Neuronal stem cell (in vitro differentiated cells): Measurements from ENCODE around the gene MBLAC1.

ENCODE experiments used
- DNase-seq: peaks from one replicate; pipeline ENCODE4 v3.0.0-alpha.2; 2013; ENCODE audit warnings: low spot score
- H2AFZ ChIP-seq: one replicate; pipeline ENCODE4 v1.6.1; 2013; ENCODE audit warnings: mild to moderate bottlenecking, low read length, inconsistent platforms
- H2AK5ac ChIP-seq: 2 replicates; pipeline ENCODE4 v1.6.1; 2013; ENCODE audit warnings: low read depth, mild to moderate bottlenecking, inconsistent platforms, low read length, moderate library complexity, mixed read lengths
- H2BK120ac ChIP-seq: 2 replicates; pipeline ENCODE4 v1.6.1; 2013; ENCODE audit warnings: low read depth, mild to moderate bottlenecking, inconsistent platforms, low read length, moderate library complexity, mixed read lengths
- H2BK12ac ChIP-seq: one replicate; pipeline ENCODE4 v1.6.1; 2013; ENCODE audit warnings: low read length, inconsistent platforms
- H2BK15ac ChIP-seq: 2 replicates; pipeline ENCODE4 v1.6.1; 2013; ENCODE audit warnings: mild to moderate bottlenecking, low read length, inconsistent platforms, mixed read lengths
- H2BK5ac ChIP-seq: one replicate; pipeline ENCODE4 v1.6.1; 2013; ENCODE audit warnings: inconsistent platforms, mild to moderate bottlenecking, low read length, moderate library complexity
- H3K14ac ChIP-seq: one replicate; pipeline ENCODE4 v1.6.1; 2013; ENCODE audit warnings: low read length, inconsistent platforms
- H3K18ac ChIP-seq: 2 replicates; pipeline ENCODE4 v1.6.1; 2013; ENCODE audit warnings: low read length, inconsistent platforms
- H3K23ac ChIP-seq: 2 replicates; pipeline ENCODE4 v1.6.1; 2013; ENCODE audit warnings: low read depth, mild to moderate bottlenecking, mixed read lengths, low read length, inconsistent platforms; ENCODE audit not compliant: poor library complexity
- H3K27ac ChIP-seq: replicated peaks from 3 replicates; pipeline ENCODE4 v1.5.1; 2013; ENCODE audit warnings: low read length, inconsistent platforms
- H3K27me3 ChIP-seq, 3 experiments: 2 replicates each; pipeline ENCODE4 v1.6.1; 2013; ENCODE audit warnings: low read length in 3 of 3, mild to moderate bottlenecking in 2 of 3, inconsistent platforms in 1 of 3, low read depth in 1 of 3, mixed read lengths in 1 of 3, moderate library complexity in 1 of 3; ENCODE audit not compliant: control insufficient read depth in 3 of 3, insufficient read depth in 3 of 3
- H3K36me3 ChIP-seq, 2 donors: replicated peaks in 1 of 2; 2 replicates each; pipeline ENCODE4 v1.6.1; 2013; ENCODE audit warnings: low read length in 2 of 2; ENCODE audit not compliant: control insufficient read depth in 2 of 2, insufficient read depth in 2 of 2
- H3K4ac ChIP-seq: 2 replicates; pipeline ENCODE4 v1.6.1; 2013; ENCODE audit warnings: inconsistent platforms, mild to moderate bottlenecking, low read length, moderate library complexity
- H3K4me1 ChIP-seq, 2 donors: 1 replicate in 1 of 2; 2 replicates in 1 of 2; pipeline ENCODE4 v1.6.1; 2013; ENCODE audit warnings: low read length in 2 of 2, low read depth in 1 of 2; ENCODE audit not compliant: control insufficient read depth in 2 of 2, insufficient read depth in 1 of 2
- H3K4me2 ChIP-seq: one replicate; pipeline ENCODE4 v1.6.1; 2013; ENCODE audit warnings: mild to moderate bottlenecking, low read length, inconsistent platforms; ENCODE audit not compliant: insufficient read depth, poor library complexity, severe bottlenecking
- H3K4me3 ChIP-seq, 2 donors: 2 replicates each; pipeline ENCODE4 v1.5.1; 2013; ENCODE audit warnings: low read length in 2 of 2, mild to moderate bottlenecking in 2 of 2, inconsistent platforms in 1 of 2, moderate library complexity in 1 of 2
- H3K79me1 ChIP-seq: one replicate; pipeline ENCODE4 v1.6.1; 2013; ENCODE audit warnings: low read depth, mild to moderate bottlenecking, inconsistent platforms, low read length, moderate library complexity
- H3K9ac ChIP-seq: one replicate; pipeline ENCODE4 v1.6.1; 2013; ENCODE audit warnings: mild to moderate bottlenecking, low read depth, low read length, inconsistent platforms; ENCODE audit not compliant: poor library complexity
- H3K9me3 ChIP-seq, 2 donors: replicated peaks in 1 of 2; 2 replicates each; pipeline versions ENCODE3 to v1.6.1; 2013; ENCODE audit warnings: low read length in 2 of 2, mild to moderate bottlenecking in 2 of 2, inconsistent platforms in 1 of 2, low read depth in 1 of 2, mixed read lengths in 1 of 2, moderate library complexity in 1 of 2; ENCODE audit not compliant: control insufficient read depth in 2 of 2, insufficient read depth in 1 of 2
- H4K8ac ChIP-seq: one replicate; pipeline ENCODE4 v1.6.1; 2013; ENCODE audit warnings: low read depth, mild to moderate bottlenecking, inconsistent platforms, low read length, moderate library complexity
- H4K91ac ChIP-seq: one replicate; pipeline ENCODE4 v1.6.1; 2013; ENCODE audit warnings: low read length, low read depth, mild to moderate bottlenecking, inconsistent platforms; ENCODE audit not compliant: poor library complexity
- WGBS, 2 donors: extraction: QIAGEN DNeasy Blood & Tissue Kit; methylation state at CpG; one replicate each; pipeline ENCODE4 v1.1.7; 2013; ENCODE audit warnings: missing lambda C conversion rate in 2 of 2, mixed read lengths in 1 of 2; ENCODE audit not compliant: insufficient read length in 2 of 2, insufficient replicate concordance in 1 of 2; ENCODE audit errors: extremely low coverage in 2 of 2; 5-methylcytosine and 5-hydroxymethylcytosine counted together

MBLAC1 gene

GRCh38 chr7:100171840-100172239 lies 45.1 kb downstream of the MBLAC1 start:
- Histone ChIP-seq H3K9me3 (no peaks in the 10 kb centered on the region), H4K8ac (no peak overlapping the region), H3K9ac (peak overlapping the region; percentile 63), H3K4me2 (peak overlapping the region; percentile 41), H2AFZ (no peak overlapping the region), H3K23ac (no peak overlapping the region), H2BK5ac (no peak overlapping the region), H4K91ac (no peak overlapping the region), H3K27me3 (peaks cover 0 to 29% (median 0%) of the 10 kb centered on the region in 3 experiments), H2AK5ac (no peak overlapping the region), H2BK12ac (no peak overlapping the region), H2BK15ac (no peak overlapping the region), H3K4ac (no peak overlapping the region), H3K14ac (no peak overlapping the region), H3K18ac (peak overlapping the region; percentile 34), H3K79me1 (peaks cover 2% of the 10 kb centered on the region), H3K36me3 (peaks cover 8 to 51% of the 10 kb centered on the region in 2 donors), H3K27ac (no peak overlapping the region), H3K4me3 (peak overlapping the region in 1 of 2 donors; percentile 33), H3K4me1 (peaks cover 32 to 33% of the 10 kb centered on the region in 2 donors), H2BK120ac (no peak overlapping the region)
- no peak for DNase-seq
- no CpG with 5 or more reads among the region's 22 CpGs for WGBS, 2 donors

DNA sequence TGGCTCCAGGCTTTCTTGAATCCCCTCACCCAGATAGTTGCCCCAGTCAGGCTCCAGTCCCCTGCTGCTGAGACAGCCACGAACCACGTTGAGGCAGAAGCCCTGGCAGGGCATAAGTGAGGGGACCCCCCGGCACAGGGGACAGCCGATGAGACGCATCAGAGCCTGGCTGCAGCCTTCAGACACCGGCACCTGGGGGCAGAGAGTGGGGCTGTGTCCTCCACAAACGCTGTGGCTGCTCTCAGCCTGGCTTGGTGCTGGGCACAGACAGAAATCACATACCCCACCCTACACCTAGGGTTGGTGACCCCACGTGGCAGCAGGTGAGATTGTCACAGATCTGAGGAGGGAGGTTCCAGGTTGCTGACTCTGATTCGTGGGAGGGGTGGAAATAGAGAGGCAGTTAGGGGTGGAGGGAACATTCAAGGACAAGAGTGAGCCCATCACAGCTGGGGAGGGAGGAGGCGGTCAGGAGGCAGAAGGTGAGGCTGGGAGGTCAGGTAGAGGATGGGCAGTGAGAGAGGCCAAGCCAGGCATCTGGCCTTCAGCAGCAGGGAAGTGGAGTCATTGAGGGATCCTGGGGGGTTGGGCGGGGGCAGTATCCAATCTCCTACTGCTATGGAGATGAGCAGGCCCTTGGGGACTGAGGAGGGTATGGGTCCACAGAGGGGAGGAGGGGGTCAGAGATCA lies 47.2 kb downstream of the MBLAC1 start:
- Histone ChIP-seq H3K27me3 (peaks cover 0 to 18% (median 0%) of the 10 kb centered on the region in 3 experiments), H2BK15ac (no peak overlapping the region), H2AK5ac (no peak overlapping the region), H3K27ac (no peak overlapping the region), H3K36me3 (peaks cover 8 to 51% of the 10 kb centered on the region in 2 donors), H3K9ac (no peak overlapping the region), H4K91ac (no peak overlapping the region), H3K4me1 (peaks cover 14 to 15% of the 10 kb centered on the region in 2 donors), H3K18ac (no peak overlapping the region), H3K79me1 (peaks cover 2% of the 10 kb centered on the region), H3K4me3 (no peak overlapping the region), H2BK5ac (no peak overlapping the region), H2BK120ac (no peak overlapping the region), H3K4ac (no peak overlapping the region), H3K9me3 (no peaks in the 10 kb centered on the region), H3K23ac (peak overlapping the region; percentile 25), H3K14ac (no peak overlapping the region), H2AFZ (no peak overlapping the region), H4K8ac (no peak overlapping the region), H2BK12ac (no peak overlapping the region), H3K4me2 (no peak overlapping the region)
- DNase-seq = no peak
- no CpG with 5 or more reads among the region's 11 CpGs for WGBS, 2 donors

DNA sequence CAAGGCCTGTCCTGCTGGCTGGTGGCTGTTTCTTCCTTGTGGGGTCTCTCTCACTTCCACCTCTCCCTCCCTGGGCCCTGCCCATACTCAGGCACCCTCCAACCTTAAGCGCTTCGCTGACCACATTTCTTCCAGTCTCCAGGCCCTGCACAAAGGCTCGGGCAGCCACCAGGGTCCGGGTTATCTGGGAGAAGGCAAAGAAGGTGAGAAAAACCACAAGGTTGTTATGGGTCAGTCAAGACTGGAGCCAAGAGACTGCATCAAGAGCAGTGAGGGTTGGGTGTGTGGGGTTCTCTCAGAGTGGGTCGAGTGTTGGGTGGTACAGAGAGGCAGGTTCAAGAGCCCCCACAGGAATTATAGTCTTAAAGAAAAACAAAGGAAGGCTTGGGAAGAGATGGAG lies 47.8 kb downstream of the MBLAC1 start:
- no peak overlapping the region for H3K4me3 ChIP-seq
- H3K4ac ChIP-seq = no peak overlapping the region
- H2BK5ac ChIP-seq = no peak overlapping the region
- H2BK15ac ChIP-seq = no peak overlapping the region
- WGBS, 2 donors = no CpG with 5 or more reads among the region's 5 CpGs
- no peak overlapping the region for H4K8ac ChIP-seq
- H3K23ac ChIP-seq = no peak overlapping the region
- H4K91ac ChIP-seq = no peak overlapping the region
- DNase-seq = no peak
- H3K27me3 ChIP-seq = peaks cover 0 to 18% (median 0%) of the 10 kb centered on the region in 3 experiments
- H3K27ac ChIP-seq = no peak overlapping the region
- no peak overlapping the region for H3K18ac ChIP-seq
- H3K14ac ChIP-seq = no peak overlapping the region
- H3K36me3 ChIP-seq = peaks cover 8 to 47% of the 10 kb centered on the region in 2 donors
- no peak overlapping the region for H2BK120ac ChIP-seq
- H2AK5ac ChIP-seq = no peak overlapping the region
- H3K4me2 ChIP-seq = no peak overlapping the region
- peaks cover 2% of the 10 kb centered on the region for H3K79me1 ChIP-seq
- no peaks in the 10 kb centered on the region for H3K9me3 ChIP-seq
- H2BK12ac ChIP-seq = no peak overlapping the region
- no peak overlapping the region for H2AFZ ChIP-seq
- H3K9ac ChIP-seq = no peak overlapping the region
- H3K4me1 ChIP-seq = peaks cover 14 to 15% of the 10 kb centered on the region in 2 donors

DNA sequence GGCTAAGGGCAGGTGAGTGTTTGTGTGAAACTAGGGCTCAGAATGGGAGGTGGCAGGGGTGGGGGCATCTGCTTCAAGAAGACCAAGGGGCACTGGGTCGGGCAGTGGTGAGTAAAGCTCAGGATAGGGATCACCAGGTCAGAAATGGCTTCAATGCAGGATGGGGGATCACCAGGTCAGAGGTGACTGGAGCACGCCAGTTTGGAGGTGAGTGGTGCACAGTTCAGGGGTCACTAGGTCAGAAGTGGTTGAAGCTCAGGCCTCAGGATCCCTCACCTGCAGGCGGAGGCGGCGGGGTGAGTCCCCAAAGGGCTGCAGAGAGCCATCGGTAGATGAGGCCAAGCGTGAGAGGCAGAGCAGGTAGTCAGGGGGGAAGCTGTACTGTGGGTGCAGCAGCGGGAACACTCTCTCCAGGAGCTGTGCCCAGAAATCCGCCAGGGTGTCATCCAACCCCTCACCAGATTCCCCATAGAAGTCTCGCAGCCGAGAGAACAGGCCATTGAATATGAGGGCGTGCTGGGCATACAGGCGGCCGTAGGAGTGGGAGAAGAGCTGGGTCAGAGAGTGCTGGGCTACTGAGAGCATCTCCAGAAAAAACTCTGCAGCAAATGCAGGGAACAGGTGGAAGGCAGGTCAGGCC lies 48.6 kb downstream of the MBLAC1 start:
- Histone ChIP-seq H3K9ac (peak overlapping the region; percentile 54), H4K8ac (no peak overlapping the region), H3K23ac (no peak overlapping the region), H2AK5ac (peak overlapping the region; percentile 39), H3K36me3 (peaks cover 8 to 41% of the 10 kb centered on the region in 2 donors), H2BK12ac (no peak overlapping the region), H4K91ac (no peak overlapping the region), H3K9me3 (no peaks in the 10 kb centered on the region), H3K4ac (no peak overlapping the region), H3K4me2 (no peak overlapping the region), H2BK5ac (no peak overlapping the region), H3K27me3 (peaks cover 0 to 14% (median 0%) of the 10 kb centered on the region in 3 experiments), H3K18ac (no peak overlapping the region), H3K27ac (no peak overlapping the region), H2AFZ (no peak overlapping the region), H2BK120ac (no peak overlapping the region), H3K79me1 (peaks cover 2% of the 10 kb centered on the region), H3K4me1 (peaks cover 12 to 14% of the 10 kb centered on the region in 2 donors), H3K14ac (peak overlapping the region; percentile 21), H3K4me3 (no peak overlapping the region), H2BK15ac (no peak overlapping the region)
- DNase-seq = no peak
- WGBS, 2 donors = no CpG with 5 or more reads among the region's 14 CpGs
